PC-3 (cell line): ENCODE data around the gene UGT1A8.

Source experiments
- CTCF ChIP-seq: fragments of 300-600 bp; sonication (generic); conservative IDR thresholded peaks from 2 replicates; pipeline ENCODE4 v1.5.1; 2017; ENCODE audit warnings: antibody characterized with exemption, low read depth, mild to moderate bottlenecking, low read length
- EZH2 ChIP-seq: fragments of 300-600 bp; sonication (generic); IDR thresholded peaks from one replicate; pipeline ENCODE4 v1.6.1; 2017; ENCODE audit warnings: antibody characterized with exemption, mild to moderate bottlenecking, low read length; ENCODE audit not compliant: unreplicated experiment
- EZH2phosphoT487 ChIP-seq: fragments of 300-600 bp; sonication (generic); IDR thresholded peaks from 2 replicates; pipeline ENCODE4 v1.6.1; 2018; ENCODE audit warnings: mild to moderate bottlenecking, antibody characterized with exemption, low read length, borderline replicate concordance

GRCh38 chr2:233769260-233769659, 151.8 kb downstream of the UGT1A8 start:
- TF ChIP-seq CTCF (no peak), EZH2phosphoT487 (no peak), EZH2 (no peak)
